NCI-H748 (cell line): ENCODE results near the gene FAM124A.
A peak's percentile ranks its signal among the peaks of the same experiment; 100 is the strongest.
"Not testable (repeated sequence)": the region's sequence is repeated elsewhere in the genome, so short reads cannot be mapped to it uniquely, and the experiment has no call there.

Experiments
- DNase-seq: peaks from one replicate; lab custom pipeline; 2025; ENCODE audit not compliant: unreplicated experiment; lab: John Stamatoyannopoulos, UW

FAM124A gene

GRCh38 chr13:51267622-51268021 is 45.4 kb downstream of the FAM124A start:
- DNase-seq, result no peak

DNA sequence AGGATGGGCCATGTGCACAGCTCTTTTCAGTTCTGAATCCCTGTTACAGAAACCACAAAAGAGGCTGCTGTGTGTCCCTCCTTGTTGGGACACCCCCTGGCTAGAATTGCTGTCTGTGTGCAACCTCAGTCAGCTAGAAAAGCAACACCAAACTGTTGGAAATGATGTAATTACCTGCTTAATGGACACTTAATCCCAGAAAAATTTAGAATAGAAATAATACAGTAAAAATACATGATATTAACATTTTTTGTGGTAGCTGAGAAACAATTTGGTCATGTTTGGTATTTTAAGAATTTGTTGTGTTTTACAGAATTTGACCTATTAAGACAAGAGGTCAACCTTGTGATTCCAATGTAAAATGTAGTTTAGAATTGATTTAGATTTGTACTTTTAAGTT is 46.8 kb downstream of the FAM124A start:
- no peak for DNase-seq

- DNase-seq, result no peak
Observed at GRCh38 chr13:51270623-51271415, 48.6 kb downstream of the FAM124A start.

- DNase-seq, result no peak
Observed at GRCh38 chr13:51271528-51272085, 49.4 kb downstream of the FAM124A start.

- no peak for DNase-seq
Observed at GRCh38 chr13:51275101-51275500, 52.9 kb downstream of the FAM124A start.

- DNase-seq, result no peak
Observed at GRCh38 chr13:51276636-51277035, 54.4 kb downstream of the FAM124A start.

- DNase-seq, result no peak
Observed at GRCh38 chr13:51277928-51278327, 55.7 kb downstream of the FAM124A start.

DNA sequence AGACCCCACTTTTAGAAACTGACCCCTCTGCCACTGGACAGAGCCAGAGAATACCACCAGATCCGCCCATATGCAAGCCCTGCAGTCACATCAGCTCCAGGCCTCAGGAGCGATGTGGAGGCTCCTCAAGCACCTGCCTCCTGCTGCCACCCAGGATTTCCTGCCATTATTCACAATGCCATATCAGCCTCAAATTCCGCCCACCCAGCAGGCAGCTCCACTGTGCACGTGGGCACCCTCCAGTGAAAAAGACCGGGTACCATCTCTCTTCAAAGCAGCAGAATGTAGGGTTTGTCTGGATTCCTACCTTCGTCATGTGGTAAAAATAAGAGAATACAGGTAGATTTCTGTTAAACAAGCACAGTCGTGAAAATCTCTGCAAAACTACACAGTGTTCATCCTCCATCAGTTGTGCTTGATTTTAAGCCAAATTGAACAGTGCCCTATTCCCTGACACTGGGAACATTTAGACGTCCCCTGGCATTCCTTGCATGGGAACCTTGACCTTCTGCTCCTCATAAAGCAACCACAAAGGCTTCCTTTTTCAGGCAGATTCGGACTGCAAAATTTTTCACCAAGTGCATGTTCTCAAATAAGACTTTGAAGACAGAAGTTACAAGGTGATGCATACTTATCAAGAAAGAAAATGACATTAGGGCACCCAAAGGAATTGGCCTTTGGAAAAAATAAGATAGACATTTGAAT is 56.4 kb downstream of the FAM124A start:
- no peak for DNase-seq

- no peak for DNase-seq
Observed at GRCh38 chr13:51280379-51280940, 58.3 kb downstream of the FAM124A start.

DNA sequence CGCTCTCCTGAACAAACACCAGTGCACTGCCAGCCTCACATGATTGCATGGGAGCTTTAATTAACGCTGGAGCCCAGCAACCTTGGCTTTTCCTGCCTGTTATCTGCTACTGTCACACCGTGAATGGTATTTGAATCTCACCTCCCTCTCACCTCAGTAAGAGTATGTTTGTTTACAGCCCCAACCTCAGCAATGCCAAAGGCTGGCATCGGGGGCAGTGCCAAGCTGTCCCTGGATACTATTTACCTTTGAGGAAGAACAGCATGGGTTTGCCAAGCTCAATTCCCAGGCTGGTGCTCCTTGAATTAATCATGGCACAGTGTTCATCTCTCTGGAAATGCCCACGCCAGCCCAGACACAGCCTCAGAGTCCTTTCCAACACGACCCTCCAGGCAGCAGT is 60.1 kb downstream of the FAM124A start:
- no peak for DNase-seq

DNA sequence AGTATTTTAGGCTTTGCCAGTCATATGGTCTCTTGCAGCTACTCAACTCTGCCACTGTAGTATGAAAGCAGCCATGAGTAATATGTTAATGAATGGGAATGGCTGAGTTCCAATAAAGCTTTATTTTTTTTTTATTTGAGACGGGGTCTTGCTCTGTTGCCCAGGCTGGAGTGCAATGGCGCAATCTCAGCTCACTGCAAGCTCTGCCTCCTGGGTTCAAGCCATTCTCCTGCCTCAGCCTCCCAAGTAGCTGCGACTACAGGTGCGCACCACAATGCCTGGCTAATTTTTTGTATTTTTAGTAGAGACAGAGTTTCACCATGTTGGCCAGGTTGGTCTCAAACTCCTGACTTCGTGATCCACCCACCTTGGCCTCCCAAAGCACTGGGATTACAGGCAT is 60.7 kb downstream of the FAM124A start:
- DNase-seq, result not testable (repeated sequence)

DNA sequence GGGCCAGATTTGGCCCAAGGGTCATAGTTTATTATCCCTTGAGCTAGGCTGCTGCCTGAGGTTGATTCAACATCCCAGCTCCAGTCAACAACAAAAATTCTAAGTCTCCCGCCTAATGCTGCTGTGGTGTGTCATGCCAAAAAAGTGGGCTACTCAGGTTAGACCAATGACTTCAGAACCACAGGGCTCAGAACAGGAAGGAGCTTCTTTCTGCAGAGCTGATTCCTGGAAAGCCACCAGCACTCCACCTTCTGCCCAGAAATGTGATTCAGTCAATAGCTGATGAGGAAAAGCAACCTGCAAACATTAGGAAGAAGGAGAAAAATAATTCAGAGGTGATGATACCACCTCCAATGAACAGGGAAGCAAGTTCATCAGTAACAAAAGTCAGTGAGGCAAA is 61.2 kb downstream of the FAM124A start:
- DNase-seq, result no peak

- DNase-seq, result no peak
Observed at GRCh38 chr13:51284339-51284738, 62.1 kb downstream of the FAM124A start.

- peak; percentile 69 for DNase-seq
Observed at GRCh38 chr13:51286135-51287002, 64.2 kb downstream of the FAM124A start.

- DNase-seq, result no peak
Observed at GRCh38 chr13:51287758-51288157, 65.6 kb downstream of the FAM124A start.

DNA sequence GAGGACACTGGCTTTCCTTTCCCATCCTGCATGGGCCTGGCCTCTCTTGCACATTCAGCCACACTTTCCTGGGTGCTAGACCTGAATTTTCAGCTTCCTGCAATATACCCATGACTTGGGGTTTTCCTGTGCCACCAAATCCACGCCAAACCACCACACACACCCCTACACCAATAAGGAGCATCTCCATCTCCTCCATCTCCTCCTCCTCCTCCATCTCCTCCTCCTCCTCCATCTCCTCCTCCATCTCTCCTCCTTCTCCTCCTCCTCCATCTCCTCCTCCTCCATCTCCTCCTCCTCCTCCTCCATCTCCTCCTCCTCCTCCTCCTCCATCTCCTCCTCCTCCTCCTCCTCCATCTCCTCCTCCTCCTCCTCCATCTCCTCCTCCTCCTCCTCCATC is 66.1 kb downstream of the FAM124A start:
- DNase-seq, result not testable (repeated sequence)

DNA sequence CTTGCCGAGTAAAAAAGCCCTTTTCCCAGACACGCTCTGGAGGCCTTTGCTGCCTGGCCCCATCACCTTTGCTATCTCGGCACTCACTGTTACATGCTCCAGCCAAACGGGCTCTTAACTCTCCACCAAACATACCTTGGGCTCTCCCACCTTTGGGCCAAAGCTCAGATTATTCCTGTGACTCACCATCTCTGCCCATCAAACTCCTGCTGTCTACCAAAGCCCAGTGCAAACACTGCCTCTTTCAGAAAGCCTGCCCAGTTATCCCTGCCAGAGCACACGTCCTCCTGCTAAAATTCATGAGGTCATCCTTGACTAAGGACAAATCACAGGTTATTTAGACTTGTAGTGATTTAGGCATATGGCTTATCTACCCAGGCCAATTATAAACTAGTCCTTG is 69.1 kb downstream of the FAM124A start:
- no peak for DNase-seq

DNA sequence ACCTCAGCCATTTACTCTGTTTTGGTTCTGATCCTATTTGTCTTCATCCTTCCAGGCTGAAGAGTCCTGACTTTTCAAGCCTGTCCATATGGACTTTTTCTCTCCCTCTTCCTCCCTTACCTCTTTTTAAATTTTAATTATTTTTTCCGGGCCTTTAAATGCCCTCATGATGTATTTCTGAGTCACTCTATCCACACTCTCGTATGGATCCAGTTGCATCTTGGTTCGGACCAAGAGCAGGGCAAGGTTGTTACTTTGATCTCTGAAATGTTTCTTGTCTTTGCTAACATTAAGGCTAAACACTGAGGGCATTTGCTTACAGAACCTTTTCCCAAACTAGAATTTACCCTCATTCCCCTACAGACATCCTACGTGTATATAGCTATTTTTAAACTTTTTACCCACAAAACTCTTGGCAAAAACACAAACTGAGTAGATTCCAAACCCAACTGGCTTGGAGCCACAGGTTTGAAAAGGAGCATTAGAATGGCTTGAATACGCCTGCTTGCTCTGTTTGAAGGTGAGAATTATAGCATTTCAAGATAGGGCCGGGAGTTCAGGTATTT is 69.9 kb downstream of the FAM124A start:
- no peak for DNase-seq

DNA sequence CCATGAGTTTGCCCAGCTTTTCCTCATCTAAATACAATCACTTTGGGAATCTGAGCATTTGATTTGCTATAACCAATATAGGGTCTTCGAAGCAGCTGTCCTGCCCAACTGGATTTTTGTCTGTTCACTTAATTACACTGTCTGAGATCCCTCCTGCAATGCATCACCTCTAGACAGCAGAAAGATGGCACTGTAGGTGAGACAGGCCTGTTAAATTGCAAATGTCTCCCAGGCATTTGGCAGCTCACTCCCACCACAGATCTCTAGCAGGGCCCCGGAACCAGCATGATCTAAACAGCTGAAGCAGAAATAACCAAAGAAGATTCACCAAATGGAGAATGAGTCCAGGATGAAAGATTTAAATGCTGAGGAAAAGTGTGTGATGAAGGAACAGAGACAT is 75.4 kb downstream of the FAM124A start:
- DNase-seq, result no peak

- DNase-seq, result no peak
Observed at GRCh38 chr13:51298812-51299211, 76.6 kb downstream of the FAM124A start.
